HG03196 (cell line): ENCODE results near the gene EOLA2.
A peak's percentile ranks its signal among the peaks of the same experiment; 100 is the strongest.
"Not testable (repeated sequence)": the region's sequence is repeated elsewhere in the genome, so short reads cannot be mapped to it uniquely, and the experiment has no call there.

Experiments
- ATAC-seq: cut with Tn5 transposase; IDR thresholded peaks from one replicate; pipeline ENCODE4 v1.9.1; 2021; ENCODE audit not compliant: unreplicated experiment

EOLA2 gene

DNA sequence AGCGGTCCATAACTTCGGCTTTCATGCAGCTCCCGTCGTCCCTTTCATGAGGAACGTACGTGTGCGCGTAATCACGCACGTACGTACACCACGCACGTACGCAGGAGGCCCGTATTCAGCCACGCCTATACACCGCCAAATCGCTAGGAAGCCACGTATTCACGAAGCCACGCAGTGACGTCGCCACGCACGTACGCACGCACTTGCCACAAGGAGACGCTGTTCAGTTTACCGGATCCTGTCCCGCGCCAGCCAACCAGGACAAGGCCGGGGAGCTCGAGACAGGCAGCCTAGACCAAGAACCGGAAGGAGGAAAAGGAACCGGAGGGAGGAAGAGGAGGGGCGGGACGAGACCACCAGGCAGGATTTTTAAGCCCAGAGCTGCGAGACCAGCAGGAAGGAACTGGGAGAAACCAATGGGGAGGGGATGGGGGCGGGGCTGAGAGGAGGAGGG is at the start of gene EOLA2:
TSS of gene EOLA2 (minus strand) at position 65 of the 454 bp plus-strand sequence. CDS start 4,617 bp downstream, outside the sequence.
- peak; percentile 70 for ATAC-seq

DNA sequence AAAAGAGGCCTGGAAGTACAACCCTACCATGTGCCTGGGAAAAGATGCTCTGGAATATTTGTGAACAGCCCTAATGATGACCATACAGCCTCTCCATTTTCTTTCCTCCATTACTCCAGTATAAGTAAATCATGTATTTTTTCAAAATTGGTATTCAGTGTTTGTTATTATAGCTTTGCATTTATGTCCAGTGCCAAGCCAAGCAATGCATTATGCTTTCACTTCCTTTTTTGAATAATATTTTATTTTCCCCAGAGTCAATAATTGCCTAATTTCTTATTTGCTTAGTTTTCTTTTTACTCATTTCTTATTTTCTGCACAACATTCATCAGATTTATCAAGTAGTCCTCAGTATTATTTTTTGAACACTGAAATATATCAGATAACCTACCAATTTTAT is 49.3 kb upstream of the EOLA2 start:
- no peak for ATAC-seq

DNA sequence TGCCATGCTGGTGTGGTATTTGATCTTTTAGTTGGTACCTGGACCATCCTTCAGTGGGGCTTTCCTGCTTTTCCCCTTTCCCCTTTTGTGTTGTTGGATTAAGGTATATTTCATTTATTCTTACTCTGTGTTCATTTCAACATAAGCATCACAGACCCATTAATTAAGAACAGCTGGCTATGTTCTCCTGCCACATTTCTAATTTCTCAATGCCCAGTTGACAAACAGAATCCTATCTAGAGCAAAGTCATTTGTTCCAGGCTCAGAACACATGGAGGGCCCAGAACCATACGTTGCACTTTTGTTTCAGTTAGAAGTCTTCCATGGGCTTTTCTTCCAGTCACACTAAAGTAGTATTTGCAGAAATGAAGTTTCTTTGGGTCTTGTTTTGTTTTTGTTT is 46.1 kb upstream of the EOLA2 start:
- no peak for ATAC-seq

GRCh38 chrX:149982310-149982709 is 44.0 kb upstream of the EOLA2 start:
- ATAC-seq: no peak

GRCh38 chrX:149979126-149979644 is 40.9 kb upstream of the EOLA2 start:
- no peak for ATAC-seq

DNA sequence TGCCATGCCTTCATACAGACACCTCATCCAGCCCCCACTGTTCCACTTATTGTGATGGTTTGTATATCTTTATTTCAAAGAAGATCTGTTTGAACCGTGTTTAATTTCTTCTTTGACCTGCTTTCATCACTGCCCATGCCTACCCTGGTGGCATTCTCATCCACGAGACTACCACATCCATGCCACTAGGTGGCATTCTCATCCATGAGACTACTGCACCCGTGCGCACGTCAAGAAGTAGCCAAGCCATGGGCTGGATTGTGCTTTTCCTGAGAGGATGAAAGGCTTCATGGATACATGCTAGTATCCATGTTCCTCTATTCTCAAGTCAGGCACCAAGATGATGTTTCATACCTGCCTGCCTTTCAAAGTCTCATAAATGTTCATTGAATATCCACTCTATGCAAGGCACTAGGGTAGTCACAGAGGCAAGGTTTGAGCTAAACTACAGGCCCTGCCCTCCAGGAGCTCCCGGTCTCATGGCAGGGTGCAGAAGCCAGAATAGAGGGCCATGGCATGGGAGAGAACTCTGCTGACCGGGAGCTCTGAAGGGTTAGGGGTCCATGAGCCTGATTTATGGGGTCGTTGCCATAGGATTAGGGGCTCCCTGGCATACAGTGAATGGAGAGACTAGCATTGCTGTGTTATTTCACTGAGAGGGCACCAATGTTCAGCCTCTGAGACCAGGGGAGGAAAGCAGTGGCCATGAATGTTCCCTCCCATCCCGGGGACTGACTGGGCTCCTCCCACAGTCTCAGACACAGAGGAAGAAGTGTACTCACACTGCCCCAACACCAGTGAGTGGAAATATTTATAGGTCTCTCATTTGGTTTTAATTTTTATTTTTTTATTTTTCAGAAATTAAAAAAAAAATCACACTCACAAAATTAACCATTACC is 24.8 kb upstream of the EOLA2 start:
- peak; percentile 63 for ATAC-seq

DNA sequence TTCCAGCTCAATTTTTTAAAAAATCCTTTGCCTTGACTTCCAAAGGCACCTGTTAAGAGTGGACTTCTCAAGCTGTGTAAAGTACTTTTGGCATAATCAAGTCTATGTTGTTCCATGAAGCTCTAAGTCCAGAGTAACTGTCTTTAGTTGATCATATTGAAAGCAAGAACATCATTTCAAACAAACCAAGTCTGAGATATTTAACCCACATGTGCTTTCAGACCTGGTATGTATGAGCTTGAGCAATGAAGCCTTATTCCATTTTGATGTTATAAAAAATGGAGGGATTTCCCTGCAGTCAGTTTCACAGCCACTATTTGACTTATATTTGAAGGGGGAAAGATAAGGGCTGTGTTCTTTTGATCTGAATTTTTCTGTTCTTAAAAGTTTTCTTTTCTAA is 23.7 kb upstream of the EOLA2 start:
- ATAC-seq: no peak

GRCh38 chrX:149961572-149961971 is 23.3 kb upstream of the EOLA2 start:
- no peak for ATAC-seq

DNA sequence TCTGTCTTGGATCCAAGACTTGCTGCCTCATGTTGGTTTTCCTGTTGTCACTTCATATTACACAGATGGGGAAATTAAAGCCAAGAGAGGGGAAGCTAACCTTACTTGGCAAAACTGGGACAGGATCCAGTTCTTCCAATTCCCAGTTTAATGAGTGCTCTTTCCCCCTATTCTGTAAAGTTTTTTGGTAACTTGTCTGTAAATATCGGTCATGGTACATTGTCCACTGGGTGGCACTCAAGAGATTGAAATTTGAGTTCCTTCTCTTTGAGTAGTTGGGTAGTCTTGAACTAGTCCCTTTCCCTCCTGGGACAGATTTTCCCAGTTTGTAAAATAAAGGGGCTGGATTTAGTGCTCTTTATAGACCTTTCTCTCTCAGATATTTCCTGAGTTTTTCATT is 12.4 kb upstream of the EOLA2 start:
- ATAC-seq: no peak

DNA sequence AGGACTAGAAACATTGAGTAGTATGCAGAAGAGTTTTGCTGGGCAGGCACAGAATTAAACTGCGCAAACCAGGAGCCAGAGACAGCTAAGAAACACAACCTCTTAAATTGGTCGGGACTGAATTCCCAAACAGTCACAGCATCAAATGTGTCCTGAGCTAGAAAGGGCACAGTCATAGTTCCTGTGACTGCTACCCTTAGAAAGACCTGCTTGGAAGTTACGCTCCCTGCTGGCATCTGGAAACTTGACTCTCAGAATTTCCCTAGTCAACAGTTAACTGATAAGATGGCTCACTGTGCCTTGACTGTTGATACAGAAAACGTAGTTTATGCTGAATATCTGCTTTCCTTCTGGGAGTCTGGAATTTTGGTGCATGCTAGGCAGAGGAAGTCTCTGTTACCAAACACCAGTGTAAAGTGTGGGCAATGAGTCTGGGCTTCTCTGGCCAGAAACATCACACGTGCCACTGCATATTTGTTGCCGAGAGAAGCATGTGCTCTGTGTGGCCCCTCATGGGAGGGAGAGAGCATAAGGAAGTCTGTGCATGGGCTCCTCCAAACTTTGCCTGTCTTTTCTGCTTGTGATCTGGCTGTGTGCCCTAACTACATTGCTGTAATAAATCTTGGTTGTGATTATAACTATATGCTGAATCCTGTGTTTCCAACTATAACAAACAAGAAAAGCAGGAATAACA is 11.6 kb upstream of the EOLA2 start:
- ATAC-seq: no peak

GRCh38 chrX:149948016-149948415 is 9.7 kb upstream of the EOLA2 start:
- no peak for ATAC-seq

DNA sequence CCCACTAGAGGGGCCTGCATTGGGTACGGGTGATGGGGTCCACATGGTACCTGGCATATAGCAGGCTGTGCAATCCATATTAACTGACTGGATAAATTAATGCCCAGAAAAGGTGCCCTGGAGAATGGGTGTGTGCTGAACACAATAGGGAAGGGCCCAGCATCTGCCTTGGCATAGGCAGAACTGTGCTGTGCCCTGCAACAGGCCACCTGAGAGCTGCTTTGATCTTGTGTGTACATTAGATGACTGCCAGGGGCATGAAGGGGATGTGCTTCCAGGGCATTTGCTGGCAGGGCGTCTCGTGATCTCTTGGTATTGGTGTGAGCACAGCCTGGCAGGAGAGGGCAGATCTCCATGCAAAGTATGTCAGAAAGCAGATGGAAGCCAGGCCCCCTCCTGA is 8.6 kb upstream of the EOLA2 start:
- not testable (repeated sequence) for ATAC-seq

GRCh38 chrX:149945820-149946219 is 7.5 kb upstream of the EOLA2 start:
- ATAC-seq: not testable (repeated sequence)

DNA sequence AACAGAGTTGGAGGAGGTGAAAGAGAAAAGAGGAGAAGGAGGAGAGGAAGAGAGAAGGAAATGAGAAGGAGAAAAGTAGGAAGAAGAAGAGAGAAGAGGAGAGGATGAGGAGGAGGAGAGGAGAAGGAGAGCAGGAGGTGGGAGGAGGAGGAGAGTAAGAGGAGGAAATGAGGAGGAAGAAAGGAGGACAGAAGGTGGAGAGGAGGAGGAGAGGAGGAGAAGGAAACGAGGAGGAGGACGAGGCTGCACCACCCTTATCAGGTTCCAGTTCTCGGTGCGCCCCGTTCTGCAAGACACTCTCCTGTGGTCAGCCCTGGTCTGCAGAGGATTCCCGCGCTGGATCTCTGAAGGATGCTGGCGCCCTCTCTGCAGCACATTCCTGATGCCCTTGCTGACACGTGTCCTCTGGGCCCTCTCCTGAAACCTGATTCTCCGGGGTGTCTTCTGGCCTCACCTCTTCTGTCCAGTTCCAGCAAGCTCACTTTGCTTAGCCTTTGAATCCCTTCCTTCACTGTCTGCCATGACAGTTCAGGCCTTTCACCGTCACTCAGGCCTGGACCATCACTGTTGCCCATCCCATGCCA is 6.9 kb upstream of the EOLA2 start:
- not testable (repeated sequence) for ATAC-seq

DNA sequence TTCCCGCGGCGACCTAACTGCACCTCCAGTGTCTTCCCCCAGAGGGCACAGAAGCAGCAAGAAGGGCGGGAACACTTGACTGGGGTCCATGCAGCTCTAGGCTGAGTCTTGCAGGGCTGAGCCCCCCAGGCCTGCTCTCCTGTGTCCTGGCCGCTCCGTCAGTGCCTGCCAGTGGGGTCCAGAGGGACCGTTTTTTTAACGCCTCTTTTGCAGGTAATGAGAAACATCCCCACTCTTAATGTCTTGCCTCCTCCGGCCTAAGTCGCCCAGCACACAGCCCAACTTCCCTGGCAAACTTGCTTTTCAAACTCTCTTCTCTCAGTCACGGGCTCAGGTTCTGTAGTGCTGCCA is 2.4 kb upstream of the EOLA2 start:
- not testable (repeated sequence) for ATAC-seq

GRCh38 chrX:149939905-149940673 is 1.8 kb upstream of the EOLA2 start:
- peak; percentile 44 for ATAC-seq

DNA sequence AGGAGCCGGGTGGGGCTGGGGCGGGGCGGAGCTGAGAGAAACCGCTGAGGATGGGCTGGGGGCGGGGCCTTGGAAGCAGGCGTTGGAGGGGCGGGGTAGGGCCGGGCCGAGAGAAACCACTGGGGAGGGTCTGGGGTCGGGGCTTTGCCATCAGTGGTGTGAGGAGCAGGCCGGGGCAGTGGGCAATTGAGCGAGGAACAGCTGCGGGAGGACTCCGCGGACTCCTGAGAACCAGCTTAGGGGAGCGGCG is 1.3 kb upstream of the EOLA2 start:
- ATAC-seq: no peak

DNA sequence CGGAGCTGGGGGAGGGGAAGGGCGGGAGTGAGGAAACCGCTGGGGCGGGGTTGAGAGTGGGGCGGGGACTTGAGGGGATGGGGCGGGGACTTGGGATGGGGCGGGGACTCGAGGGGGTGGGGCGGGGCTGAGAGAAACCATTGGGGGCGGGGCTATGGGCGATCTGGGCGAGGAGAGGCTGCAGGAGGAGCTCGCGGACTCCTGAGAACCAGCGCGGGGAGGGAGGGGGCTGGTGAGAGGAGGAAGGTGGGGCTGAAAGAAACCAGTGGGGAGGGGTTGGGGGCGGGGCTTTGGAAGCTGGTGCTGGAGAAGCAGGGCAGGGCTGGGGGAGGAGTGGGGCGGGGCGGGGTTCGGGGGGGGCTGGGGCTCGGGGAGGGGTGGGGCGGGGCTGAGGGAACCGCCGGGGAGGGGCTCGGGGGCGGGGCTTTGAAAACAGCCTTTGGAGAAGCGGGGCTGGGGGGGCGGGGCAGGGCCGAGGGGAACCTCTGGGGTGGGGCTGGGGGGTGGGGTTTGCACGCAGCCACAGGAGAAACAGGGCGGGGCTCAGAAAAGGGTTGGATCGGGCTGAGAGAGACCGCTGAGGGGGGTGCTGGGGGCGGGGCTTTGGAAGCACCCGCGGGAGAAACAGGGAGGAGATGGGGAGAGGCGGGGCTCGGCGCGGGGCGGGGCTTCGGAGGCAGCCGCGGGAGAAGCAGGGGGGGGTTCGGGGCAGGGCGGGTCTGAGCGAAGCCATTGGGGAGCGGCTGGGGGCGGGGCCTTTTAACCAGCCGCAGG is 777 bp upstream of the EOLA2 start:
- peak; percentile 14 for ATAC-seq

- ATAC-seq: no peak
Measured at GRCh38 chrX:149937871-149938426, 342 bp downstream of the EOLA2 start.

- ATAC-seq: not testable (repeated sequence)
Measured at GRCh38 chrX:149937328-149937727, 963 bp downstream of the EOLA2 start.
